IMR-90 (cell line): ENCODE data around the gene NCAM1.

Experiments used
- CEBPB ChIP-seq: IDR thresholded peaks from 2 replicates; pipeline ENCODE4 v1.6.1; 2012; ENCODE audit warnings: low read depth, low read length, improper control_type of control experiment
- FOS ChIP-seq: fragments of 150-350 bp; IDR thresholded peaks from 2 replicates; pipeline ENCODE4 v1.6.1; 2016; ENCODE audit warnings: low read depth, low read length
- MAZ ChIP-seq: IDR thresholded peaks from 2 replicates; pipeline ENCODE4 v1.6.1; 2012; ENCODE audit warnings: low read depth, mild to moderate bottlenecking, low read length, improper control_type of control experiment, moderate library complexity, borderline replicate concordance
- MXI1 ChIP-seq: IDR thresholded peaks from 2 replicates; pipeline ENCODE4 v1.6.1; 2012; ENCODE audit warnings: low read depth, mild to moderate bottlenecking, low read length, moderate library complexity, borderline replicate concordance
- POLR2A ChIP-seq: IDR thresholded peaks from 2 replicates; pipeline ENCODE4 v1.6.1; 2012; ENCODE audit warnings: mild to moderate bottlenecking, low read depth, low read length
- RAD21 ChIP-seq: IDR thresholded peaks from 2 replicates; pipeline ENCODE4 v1.6.1; 2012; ENCODE audit warnings: low read length, improper control_type of control experiment
- RCOR1 ChIP-seq: IDR thresholded peaks from 2 replicates; pipeline ENCODE4 v1.6.1; 2012; ENCODE audit warnings: mild to moderate bottlenecking, low read length, improper control_type of control experiment; ENCODE audit not compliant: insufficient replicate concordance
- RFX5 ChIP-seq: IDR thresholded peaks from 2 replicates; pipeline ENCODE4 v1.8.0; 2012; ENCODE audit warnings: low read depth, mild to moderate bottlenecking, low read length, moderate library complexity
- SMC3 ChIP-seq: fragments of 150-350 bp; IDR thresholded peaks from 2 replicates; pipeline ENCODE4 v1.6.1; 2016; ENCODE audit warnings: low read depth, mild to moderate bottlenecking, antibody characterized with exemption, low read length, moderate library complexity
- TF ChIP-seq, protein P1 (sequence below): conservative IDR thresholded peaks from 2 replicates; pipeline ENCODE4 v1.5.1; 2012; ENCODE audit warnings: mild to moderate bottlenecking, low read depth, low read length, improper control_type of control experiment
- TF ChIP-seq, protein P2 (sequence below): fragments of 150-350 bp; IDR thresholded peaks from 2 replicates; pipeline ENCODE4 v1.6.1; 2016; ENCODE audit warnings: low read depth, mild to moderate bottlenecking, low read length, moderate library complexity, borderline replicate concordance

DNA sequence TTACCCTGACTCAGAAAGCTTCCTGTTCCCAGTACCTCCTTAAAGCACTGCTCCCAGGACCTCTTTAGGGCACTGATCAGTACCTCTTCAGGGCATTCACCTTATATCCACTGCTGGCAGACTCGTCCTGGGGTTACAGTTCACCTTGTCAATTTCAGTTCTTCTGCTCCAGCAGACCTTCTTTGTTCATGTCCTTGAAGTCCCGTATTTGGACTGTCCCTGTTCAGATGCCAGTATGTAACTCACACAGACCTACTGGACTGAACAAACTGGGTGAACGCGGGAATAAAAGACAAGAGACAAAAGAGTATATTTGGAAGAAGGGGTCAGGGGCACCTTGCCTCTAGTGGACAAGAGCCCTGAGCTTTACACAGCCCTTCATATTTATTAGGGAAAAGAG is 31.8 kb upstream of the NCAM1 start:
- no peak for TF ChIP-seq RCOR1
- TF ChIP-seq, protein P1, sequence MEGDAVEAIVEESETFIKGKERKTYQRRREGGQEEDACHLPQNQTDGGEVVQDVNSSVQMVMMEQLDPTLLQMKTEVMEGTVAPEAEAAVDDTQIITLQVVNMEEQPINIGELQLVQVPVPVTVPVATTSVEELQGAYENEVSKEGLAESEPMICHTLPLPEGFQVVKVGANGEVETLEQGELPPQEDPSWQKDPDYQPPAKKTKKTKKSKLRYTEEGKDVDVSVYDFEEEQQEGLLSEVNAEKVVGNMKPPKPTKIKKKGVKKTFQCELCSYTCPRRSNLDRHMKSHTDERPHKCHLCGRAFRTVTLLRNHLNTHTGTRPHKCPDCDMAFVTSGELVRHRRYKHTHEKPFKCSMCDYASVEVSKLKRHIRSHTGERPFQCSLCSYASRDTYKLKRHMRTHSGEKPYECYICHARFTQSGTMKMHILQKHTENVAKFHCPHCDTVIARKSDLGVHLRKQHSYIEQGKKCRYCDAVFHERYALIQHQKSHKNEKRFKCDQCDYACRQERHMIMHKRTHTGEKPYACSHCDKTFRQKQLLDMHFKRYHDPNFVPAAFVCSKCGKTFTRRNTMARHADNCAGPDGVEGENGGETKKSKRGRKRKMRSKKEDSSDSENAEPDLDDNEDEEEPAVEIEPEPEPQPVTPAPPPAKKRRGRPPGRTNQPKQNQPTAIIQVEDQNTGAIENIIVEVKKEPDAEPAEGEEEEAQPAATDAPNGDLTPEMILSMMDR: no peak
- TF ChIP-seq RAD21: no peak
- no peak for TF ChIP-seq MXI1
- no peak for TF ChIP-seq SMC3
- no peak for TF ChIP-seq FOS
- TF ChIP-seq MAZ: no peak
- TF ChIP-seq, protein P2, sequence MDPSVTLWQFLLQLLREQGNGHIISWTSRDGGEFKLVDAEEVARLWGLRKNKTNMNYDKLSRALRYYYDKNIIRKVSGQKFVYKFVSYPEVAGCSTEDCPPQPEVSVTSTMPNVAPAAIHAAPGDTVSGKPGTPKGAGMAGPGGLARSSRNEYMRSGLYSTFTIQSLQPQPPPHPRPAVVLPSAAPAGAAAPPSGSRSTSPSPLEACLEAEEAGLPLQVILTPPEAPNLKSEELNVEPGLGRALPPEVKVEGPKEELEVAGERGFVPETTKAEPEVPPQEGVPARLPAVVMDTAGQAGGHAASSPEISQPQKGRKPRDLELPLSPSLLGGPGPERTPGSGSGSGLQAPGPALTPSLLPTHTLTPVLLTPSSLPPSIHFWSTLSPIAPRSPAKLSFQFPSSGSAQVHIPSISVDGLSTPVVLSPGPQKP: no peak
- no peak for TF ChIP-seq RFX5
- TF ChIP-seq POLR2A: no peak
- TF ChIP-seq CEBPB: no peak
